Coronary artery (tissue), 2 donors: ENCODE results near the gene ACAD11.

Source experiments
- DNase-seq: peaks from one replicate; pipeline ENCODE4 v3.0.0-alpha.2; 2017; ENCODE audit warnings: low spot score
- H3K27ac ChIP-seq, 2 donors: fragments of 200-600 bp; sonication (generic); one replicate each; pipeline ENCODE4 v1.5.1; 2016 to 2019
- H3K4me3 ChIP-seq: fragments of 200-600 bp; sonication (generic); 2 replicates; pipeline ENCODE4 v1.5.1; 2016; ENCODE audit warnings: mild to moderate bottlenecking, moderate library complexity
- TF ChIP-seq, protein P1 (sequence below): fragments of 200-600 bp; sonication (generic); IDR thresholded peaks from one replicate; pipeline ENCODE4 v1.5.1; 2019; ENCODE audit warnings: antibody characterized with exemption

ACAD11 gene

DNA sequence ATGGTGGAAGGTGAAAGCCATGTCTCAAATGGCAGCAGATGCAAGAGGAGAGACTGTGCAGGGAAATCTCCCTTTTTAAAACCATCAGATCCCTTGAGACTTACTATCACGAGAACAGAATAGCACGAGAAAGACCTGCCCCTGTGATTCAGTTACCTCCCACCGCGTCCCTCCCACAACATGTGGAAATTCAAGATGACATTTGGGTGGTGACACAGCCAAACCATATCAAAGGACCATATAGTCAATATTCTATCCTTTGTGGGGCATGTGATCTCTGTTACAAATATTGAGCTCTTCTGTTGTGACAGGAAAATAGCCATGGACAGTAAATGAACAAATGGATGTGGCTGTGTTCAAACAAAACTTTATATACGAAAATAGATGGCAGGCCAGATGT is 139.7 kb downstream of the ACAD11 start:
- H3K27ac ChIP-seq: no peak overlapping the region
- TF ChIP-seq, protein P1, sequence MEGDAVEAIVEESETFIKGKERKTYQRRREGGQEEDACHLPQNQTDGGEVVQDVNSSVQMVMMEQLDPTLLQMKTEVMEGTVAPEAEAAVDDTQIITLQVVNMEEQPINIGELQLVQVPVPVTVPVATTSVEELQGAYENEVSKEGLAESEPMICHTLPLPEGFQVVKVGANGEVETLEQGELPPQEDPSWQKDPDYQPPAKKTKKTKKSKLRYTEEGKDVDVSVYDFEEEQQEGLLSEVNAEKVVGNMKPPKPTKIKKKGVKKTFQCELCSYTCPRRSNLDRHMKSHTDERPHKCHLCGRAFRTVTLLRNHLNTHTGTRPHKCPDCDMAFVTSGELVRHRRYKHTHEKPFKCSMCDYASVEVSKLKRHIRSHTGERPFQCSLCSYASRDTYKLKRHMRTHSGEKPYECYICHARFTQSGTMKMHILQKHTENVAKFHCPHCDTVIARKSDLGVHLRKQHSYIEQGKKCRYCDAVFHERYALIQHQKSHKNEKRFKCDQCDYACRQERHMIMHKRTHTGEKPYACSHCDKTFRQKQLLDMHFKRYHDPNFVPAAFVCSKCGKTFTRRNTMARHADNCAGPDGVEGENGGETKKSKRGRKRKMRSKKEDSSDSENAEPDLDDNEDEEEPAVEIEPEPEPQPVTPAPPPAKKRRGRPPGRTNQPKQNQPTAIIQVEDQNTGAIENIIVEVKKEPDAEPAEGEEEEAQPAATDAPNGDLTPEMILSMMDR: no peak
- no peak overlapping the region for H3K4me3 ChIP-seq
- no peak for DNase-seq

DNA sequence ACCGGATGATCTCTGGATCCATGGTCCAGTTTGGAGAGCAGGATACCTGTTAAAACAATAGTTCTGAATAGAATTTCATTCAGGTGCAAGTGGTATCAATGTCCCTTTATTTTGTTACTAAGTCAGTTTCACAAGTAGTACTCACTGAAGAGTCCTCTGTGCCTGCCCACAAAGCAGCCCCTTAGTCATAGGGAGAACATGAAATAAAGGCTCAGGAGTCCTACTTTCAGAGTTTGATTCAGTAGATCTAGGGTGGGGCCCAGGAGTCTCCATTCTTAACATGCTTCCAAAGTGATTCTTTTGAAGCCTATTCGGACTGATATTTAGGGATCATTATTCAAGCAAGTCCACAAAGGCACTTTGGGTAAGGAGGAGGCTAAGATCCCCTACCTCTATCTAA is 142.3 kb downstream of the ACAD11 start:
- TF ChIP-seq, protein P1: no peak
- Histone ChIP-seq H3K27ac (no peak overlapping the region), H3K4me3 (no peak overlapping the region)
- no peak for DNase-seq

DNA sequence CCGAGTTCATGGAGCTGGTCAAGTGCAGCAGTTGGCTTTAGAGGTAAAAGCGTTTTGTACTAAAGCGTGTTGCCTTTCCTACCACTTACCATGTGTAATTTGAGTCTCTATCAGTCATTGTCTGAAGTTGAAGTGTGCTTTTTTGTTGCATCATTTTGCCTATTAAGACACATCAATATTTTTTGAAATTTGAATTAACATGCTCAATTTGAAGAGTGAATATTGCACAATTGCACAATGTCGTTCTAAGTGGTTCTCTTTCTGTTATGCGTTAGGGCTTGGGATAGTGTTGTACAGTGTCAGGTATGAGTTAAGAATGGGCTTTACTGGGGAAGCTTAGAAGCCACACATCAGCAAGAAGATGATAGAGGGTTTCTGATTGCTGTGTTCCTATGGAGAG is 146.6 kb downstream of the ACAD11 start:
- no peak for DNase-seq
- TF ChIP-seq, protein P1: no peak
- no peak overlapping the region for H3K27ac ChIP-seq
- no peak overlapping the region for H3K4me3 ChIP-seq

DNA sequence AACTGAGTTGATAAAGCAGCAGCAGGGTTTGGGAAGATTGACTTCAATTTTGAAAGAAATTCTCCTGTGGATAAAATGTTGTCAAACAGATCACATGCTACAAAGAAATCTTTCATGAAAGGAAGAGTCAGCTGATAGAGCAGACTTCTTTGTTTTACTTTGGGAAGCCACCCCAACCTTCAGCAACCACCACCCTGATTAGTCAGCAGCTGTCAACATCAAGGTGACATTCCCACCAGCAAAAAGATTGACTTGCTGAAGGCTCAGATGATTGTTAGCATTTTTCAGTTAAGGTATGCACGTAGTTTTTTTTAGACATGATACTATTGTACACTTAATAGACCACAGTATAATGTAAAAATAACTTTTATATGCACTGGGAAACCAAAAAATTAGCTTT is 150.1 kb downstream of the ACAD11 start:
- H3K27ac ChIP-seq: no peak overlapping the region
- H3K4me3 ChIP-seq: no peak overlapping the region
- no peak for DNase-seq
- TF ChIP-seq, protein P1: no peak

DNA sequence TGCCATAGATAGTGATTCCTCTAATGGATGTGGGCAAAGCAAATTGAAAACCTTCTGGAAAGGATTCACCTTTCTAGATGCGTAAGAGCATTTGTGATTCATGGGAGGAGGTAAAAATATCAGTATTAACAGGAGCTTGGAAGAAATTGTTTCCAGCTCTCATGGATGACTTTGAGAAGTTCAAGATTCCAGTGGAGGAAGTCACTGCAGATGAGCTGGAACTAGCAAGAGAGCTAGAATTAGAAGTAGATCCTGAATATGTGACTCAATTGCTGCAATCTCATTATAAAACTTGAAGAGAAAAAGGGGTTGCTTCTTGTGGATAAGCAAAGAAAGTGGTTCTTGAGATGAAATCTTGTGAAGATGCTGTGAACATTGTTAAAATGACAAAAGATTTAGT is 150.5 kb downstream of the ACAD11 start:
- no peak for DNase-seq
- H3K4me3 ChIP-seq: no peak overlapping the region
- no peak overlapping the region for H3K27ac ChIP-seq
- TF ChIP-seq, protein P1: no peak
